HG03280 (cell line): ENCODE data around the gene AREL1.

Experiments
- ATAC-seq: cut with Tn5 transposase; IDR thresholded peaks from one replicate; pipeline ENCODE4 v1.9.1; 2021; ENCODE audit warnings: mild to moderate bottlenecking, moderate library complexity; ENCODE audit not compliant: unreplicated experiment

AREL1 gene

DNA sequence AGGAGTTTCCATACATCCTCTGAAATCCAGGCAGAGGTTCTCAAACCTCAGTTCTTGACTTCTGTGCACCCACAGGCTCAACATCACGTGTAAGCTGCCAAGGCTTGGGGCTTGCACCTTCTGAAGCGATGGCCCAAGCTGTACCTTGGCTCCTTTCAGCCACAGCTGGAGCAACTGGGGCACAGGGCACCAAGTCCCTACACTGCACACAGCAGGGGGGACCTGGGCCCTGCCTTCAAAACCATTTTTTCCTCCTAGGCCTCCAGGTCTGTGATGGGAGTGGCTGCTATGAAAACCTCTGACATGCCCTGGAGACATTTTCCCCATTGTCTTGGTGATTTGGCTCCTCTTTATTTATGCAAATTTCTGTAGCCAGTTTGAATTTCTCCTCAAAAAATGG, 10.6 kb downstream of the AREL1 start:
- ATAC-seq: no peak

DNA sequence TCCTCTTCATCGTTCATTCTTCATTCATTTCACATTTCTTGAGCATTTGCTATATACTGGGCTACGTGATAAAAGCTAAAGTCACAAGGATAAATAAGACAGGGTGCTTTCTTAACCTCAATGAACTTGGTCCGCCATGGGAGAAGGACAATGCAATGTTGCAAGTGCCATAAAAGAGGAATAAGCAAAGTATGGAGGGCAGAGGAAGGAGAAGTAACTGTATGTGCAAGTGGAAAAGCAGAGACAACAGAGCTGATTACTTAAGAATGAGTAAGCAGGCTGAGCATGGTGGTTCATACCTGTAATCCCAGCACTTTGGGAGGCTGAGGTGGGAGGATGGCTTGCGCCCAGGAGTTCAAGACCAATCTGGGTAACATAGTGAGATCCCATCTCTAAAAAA, 14.4 kb downstream of the AREL1 start:
- ATAC-seq: no peak

DNA sequence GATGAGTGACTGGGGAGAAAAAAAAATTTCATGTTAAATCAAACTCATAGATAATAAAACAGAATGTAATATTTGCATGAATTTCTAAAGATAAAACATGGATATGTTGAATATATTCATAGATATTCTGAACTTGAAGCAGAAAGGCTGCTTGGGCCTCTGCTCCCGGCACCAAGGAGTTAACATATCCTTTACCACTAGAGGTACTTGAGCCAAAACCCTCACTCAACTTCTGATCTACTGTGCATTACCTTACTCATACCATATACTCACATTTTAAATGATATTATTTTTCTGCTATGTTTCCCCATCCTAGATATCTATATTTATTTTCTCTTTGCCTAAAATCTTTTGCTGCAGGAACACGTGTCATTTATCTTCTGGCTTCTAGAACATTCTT, 14.9 kb downstream of the AREL1 start:
- no peak for ATAC-seq

DNA sequence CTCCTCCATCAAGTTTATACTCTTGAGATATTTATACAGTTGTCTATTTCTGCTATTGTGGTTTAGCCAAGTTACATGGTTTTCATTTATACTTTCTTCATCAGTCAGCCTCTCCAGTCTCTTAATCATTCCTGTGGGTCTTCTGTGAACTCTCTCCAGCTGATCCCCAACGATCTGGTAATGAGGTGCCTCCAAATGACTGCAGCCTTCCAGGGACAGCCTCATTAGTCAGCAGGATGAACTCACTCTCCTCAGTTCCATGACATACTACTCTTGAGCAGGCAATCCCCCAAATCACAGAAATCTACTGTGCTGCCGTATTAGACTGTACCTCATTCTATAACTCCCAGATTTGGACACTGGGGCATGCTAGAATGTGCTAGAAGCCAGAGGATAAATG, 15.3 kb downstream of the AREL1 start:
- ATAC-seq: no peak

DNA sequence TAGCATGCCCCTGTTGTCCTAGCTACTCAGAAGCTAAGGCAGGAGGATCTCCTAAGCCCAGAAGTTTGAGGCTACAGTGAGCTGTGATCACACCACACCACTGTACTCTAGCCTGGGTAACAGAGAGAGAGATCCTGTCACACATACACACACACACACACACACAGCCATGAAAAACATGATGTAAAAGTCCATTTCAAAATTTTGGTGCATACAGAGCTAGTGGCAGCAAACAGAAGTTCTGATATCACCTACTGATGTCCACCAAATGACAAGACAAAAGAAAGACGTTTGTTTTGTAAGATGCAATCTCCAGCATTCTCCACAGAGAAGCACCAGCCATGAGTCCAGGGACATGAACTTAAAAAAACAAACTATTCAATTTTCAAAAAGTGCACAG, 15.9 kb downstream of the AREL1 start:
- ATAC-seq: no peak

DNA sequence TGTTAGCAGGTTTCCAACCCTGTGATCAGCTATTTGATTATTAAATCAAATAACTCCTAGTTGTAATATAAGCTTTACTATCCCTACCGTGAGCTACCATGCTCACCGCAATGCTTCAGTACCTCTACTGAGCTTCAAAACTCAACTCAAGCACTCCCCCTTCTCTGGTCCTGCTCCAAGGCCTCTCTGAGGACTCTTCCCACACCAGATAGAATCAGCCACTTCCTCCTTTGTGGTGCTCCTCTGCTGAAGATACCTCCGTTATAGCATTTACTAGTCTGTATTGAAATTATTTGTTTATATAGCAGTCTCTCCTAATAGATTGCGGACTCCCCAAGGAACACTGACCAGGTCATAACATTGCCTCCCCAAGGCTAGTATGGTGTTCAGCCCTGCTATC, 17.5 kb downstream of the AREL1 start:
- no peak for ATAC-seq

DNA sequence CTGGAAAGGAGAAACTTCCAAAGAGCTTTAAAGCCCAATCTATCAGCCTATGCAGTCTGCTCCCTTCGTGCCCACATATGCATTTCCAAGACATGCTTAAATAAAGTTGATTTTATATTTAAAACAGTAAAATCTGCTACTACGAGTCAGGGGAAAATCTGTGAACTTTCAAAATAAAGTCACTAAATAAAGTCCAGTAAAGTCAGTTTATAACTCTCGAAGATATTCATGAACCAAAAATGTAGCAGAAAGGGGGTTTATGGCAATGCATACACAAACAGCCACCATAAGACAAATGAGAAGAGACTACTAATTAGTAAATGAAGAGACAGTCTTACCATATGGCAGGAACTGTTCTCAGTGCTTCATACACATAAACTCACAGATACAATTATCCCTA, 19.7 kb downstream of the AREL1 start:
- no peak for ATAC-seq

DNA sequence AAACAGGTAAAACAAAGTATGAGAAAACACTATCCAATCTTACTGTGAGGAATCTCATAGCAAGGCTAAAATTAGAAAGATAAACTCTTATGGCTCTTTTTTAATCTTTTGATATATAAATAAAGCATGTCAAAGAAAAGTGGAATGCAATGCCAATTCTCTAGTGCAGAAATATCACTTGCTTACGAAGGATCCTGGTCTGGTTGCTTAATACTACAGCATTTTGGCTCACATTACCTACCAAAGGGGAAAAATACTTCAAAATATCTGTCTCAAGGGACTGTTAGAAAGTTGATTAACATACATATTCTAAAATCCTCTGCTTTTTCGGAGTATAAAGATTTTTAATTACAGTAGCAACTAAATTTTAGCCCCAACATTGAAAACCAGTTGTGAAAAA, 21.4 kb downstream of the AREL1 start:
- ATAC-seq: no peak

DNA sequence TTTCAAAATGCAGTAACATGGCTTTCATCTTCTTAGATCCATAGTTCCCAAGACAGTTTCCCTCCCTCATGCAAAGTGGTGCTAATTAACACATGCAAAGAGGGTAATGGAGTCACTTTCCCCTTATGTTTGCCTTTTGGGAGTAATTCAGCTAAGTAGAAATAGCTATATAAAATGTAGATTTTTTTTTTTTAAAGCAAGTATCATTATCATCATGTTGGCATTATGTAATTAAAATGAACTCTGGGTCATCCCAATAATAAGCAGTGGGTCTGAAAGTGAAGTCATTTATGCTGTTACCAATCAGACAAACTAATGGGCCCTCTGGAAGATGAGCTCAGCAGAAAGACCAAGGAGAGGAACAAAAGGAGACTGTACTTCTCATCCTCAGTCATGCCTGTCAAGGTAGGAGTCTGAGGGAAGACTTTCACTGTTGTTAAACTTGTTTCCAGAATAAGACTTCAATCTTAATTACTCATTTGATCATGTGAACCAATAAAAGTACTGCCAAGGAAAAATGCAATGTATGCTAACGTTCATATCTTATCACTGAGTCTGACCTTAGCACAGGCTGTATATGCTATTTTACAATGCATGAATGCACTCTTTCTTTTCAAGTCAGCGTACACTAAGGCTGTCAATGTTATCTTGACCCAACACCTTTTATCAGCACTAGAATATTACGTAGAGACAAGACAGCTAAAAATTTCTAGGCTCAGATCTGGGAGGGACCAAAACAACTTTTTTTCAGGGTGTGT, 26.8 kb downstream of the AREL1 start:
- ATAC-seq: no peak

DNA sequence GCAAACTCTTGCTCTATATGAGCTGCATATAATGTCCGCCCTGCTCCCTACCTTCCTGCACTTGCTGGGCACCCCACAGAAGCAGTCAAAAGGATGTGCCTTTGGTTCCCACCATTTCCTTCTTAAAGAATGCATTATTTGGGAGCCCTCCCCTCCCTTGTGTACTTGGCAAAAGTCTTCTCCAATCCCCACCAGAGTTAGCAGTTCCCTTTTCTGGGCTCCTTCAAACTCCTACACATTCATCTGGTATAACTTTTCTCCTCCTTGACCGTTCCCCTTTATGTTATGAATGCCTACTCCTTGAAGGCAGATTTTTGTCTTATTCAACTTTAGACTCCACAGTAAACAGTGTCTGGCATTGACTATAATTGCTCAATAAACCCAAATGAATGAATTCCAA, 27.8 kb downstream of the AREL1 start:
- ATAC-seq: no peak

DNA sequence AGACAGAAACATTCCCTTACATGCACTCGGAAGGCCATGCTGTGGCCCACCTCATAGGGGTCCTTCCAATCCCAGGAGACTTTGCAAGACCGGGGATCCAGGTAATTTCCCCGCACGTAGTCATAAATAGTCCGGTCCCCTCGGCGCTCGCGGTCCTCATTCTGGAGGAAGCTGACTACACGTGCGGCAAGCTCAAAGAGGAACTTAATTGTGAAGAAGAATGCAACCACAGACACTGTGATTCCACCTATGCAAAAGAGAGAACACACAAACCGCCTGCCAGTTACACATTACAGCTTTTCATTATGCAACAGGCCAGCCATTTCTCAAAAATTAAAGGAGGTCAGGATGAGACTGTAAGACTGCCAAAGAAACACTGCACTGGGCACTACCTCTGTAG, 28.4 kb downstream of the AREL1 start:
- ATAC-seq: no peak

DNA sequence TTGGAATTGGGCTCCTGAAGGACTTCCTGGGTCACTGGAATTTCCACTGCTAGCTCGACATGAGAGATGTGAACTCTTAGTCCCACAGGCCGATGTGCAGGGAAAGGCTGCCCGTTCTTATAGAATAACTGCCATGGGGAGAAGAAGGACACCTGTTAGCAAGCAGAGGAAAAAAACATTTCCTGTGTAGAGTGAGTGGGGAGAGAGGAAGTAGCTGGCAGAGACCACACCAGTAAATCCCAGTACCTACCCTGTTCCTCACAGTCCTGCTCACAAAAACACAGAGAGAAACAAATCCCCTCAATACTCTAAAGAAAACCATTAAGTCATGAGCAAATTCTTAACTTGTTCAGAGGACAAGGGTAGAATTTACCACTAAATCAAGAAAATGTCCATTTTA, 29.5 kb downstream of the AREL1 start:
- ATAC-seq: no peak

DNA sequence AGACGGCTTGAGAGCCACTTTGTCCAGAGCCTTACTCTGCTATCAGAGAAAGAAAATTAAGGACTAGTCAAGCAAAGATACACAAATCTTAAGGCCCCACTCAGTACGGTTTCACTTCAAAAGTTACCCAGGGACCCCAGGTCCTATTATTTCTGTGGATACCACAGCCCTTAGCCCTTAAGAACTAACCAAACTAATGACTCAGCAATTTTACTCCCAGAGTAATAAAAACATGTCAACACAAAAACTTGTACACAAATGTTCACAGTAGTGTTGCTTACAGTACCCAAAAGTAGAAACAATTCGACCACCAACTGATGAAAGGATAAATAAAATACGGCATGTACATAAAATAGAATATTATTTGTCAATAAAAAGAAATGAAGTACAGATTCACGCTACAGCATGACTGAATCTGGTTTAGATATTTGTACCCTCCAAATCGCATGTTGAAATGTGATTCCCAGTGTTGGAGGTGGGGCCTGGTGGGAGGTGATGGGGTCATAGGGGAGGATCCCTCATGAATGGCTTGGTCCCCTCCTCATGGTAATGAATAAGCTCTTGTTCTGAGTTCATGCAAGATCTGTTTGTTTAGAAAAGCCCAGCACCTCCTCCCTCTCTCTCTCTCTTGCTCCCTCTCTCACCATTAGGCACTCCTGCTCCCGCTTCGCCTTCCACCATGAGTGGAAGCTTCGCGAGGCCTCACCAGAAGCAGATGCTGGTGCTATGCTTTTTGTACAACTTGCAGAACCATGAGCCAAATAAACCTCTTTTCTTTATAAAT, 30.5 kb downstream of the AREL1 start:
- ATAC-seq: no peak

DNA sequence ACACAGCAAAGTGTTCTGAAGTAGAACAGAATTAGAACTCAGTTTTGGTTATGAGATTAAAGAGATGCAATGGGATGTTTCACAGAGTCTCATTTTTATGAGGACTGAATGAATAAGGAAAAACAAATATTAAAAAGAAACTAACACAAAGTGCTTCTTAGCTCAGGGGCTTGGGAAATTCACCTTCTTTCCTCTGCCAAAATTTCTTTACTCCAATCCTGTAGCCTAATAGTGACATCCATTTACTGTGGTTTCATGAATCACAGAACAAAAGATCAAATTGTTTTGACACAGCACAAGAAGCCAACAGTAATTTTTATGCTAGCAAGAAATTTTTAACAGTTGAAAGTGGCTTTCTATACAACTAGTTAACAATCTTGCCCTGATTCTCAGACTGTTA, 37.7 kb downstream of the AREL1 start:
- ATAC-seq: no peak

DNA sequence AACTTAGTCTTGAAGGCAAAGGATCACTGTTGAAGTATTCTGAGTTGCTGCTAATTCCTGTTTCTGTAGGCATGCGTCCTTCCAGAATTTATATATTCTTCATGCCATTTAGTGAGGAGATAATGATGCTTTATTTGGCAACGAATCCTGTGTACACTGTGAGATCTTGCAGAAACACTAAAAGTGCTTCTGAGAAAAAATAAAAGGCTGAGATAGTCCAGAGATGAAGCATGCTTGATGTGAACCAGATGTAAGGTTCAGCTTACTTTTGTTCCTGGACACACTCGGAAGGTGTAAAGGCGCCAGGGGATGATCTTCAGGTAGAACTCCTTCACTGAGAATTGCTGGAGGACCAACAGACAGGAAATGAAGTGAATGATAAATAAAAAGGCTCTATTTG, 39.1 kb downstream of the AREL1 start:
- ATAC-seq: no peak

DNA sequence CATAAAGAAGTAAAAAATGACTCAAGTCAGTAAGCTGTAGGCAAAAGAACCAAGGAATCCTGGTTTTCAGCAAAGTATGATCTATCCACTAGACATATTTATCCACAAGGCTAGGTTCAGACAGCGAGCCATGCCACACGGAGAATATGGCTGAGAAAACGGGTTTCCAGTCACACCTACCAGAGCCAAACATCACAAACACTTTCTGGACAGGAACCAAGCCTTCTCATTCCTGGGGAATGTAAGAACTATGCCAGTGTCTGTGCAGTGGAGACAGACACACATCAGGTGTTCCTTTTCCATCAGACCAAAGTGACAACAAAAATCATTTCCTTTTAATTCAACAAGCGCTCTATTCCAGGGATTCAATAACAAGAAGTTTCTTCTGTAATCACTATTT, 41.1 kb downstream of the AREL1 start:
- no peak for ATAC-seq

DNA sequence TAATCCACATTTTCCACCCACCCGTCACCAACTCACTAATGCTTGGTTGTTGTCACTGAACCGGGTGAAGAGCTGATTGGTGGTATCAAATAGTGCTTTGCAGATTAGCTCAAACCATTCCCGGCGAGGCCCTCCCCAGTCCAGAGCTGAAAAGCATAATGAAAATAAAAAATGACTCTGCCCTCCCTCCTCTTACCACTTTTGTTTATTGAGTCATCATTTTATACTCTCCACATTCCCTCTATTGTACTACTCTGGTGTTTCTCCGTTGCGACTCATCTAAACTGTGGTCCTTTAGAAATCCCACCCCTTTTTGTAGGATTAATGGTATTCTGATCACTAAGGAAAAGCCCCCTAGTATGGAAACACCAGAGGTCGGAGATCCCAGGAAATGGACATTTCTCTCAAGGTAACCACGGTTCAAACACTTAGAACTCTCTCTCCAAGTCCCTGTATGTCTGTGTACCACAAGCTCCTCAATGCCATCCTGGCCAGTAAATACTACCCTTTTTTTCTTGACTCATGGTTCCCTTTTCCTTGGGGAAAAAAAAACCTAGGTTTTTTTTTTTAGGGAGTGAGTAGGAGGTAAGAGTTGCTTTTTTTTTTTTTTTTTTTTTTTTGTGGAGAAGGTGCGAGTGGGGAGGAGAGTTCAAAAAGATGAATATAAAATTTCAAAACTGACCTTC, 42.0 kb downstream of the AREL1 start:
- no peak for ATAC-seq

DNA sequence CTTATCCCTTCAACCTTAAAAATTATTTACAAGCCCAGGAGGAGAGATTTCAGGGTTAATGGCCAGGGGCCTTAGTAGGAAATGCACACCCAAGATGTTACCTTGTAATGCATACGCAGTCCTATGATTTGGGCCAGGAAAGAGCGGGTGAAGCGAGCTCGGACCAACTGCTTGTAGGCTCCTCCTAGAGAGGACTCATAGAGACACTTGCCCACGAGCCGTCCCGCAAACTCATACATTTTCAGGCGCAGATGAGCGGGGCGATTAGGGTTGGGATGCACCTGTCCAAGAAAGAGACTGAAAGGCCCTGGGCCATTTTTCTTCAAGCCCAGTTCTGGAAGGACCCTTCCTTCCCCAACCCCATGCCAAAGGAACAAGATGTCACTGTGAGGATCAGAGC, 43.0 kb downstream of the AREL1 start:
- ATAC-seq: no peak

DNA sequence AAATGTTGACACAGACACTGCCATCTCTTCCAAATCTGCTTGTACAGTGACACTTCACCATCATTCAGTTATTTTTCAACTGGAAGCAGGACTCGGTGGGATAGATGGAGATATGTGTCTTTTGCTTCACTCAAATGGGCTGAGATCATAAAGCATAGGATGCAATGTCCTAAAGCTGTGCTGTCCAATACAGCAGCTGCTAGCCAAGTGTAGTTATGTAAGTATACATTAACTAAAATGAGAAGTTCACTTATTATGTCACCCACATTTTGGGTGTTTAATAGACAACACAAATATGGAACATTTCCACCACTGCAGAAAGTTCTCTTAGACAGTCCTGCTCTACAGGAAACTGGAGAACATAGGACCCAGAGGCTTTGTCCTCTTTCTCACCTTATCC, 43.6 kb downstream of the AREL1 start:
- ATAC-seq: no peak

DNA sequence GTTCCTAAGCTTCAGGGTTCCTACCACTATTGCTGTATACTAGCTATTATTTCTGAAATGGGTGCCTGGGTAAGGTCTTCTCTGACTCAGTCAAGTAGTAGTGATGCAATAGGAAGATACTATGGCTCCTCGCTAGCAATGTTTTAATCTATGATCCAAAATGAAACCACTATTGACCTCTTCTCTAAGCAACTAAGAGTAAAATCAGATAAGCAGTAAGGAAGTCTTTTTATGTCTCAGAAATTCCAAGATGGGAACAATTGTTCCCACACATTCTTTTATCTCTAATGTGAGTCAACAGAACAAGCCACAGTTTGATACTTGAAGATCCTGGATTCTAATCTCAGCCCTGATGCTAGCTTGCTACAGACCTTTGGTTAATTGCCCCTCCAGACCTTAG, 45.1 kb downstream of the AREL1 start:
- ATAC-seq: no peak

DNA sequence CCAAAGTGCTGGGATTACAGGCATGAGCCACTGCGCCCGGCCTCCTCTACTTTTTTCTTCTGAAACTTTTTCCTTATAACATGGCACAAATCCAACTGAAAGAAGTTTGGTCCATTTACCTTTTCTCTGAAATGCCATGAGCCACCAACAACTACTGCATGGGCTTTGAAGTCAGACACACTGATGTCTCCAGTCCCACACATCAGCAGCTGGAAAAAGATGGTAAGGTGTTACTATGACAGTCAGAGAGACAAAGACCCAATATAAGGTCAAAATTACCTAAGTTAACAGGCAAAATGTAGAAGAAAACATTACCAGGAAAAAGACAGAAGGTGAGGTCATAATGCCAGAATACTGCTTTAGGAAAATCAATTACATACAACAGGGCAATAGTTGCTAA, 48.2 kb downstream of the AREL1 start:
- no peak for ATAC-seq

DNA sequence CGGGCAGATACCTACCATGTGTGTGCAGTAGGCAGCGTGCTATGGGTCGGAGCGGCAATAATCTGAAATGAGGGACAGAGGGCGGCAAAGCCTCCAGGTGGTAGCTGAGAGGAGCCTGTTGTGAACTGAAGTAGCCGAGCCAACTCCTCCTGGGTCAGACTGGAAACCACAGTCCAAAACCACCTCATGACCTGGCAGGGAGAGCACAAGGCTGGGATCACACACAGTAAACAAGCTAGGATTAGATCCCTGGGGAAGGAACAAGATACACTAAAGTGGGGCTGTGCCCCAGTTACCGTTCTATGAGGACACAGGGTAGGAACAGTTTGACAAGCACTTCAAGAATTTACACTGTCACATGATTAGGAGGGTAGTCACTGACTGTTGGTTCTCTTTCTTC, 49.0 kb downstream of the AREL1 start:
- ATAC-seq: no peak
